A549 (cell line): ENCODE measurements around the gene LYRM2.

Experiments used
- BHLHE40 ChIP-seq: IDR thresholded peaks from 2 replicates; pipeline ENCODE4 v1.6.1; 2012; ENCODE audit warnings: low read depth, low read length, inconsistent platforms
- CTCF ChIP-seq: fragments of >200 bp; sonication (Bioruptor Twin); formaldehyde crosslinking; IDR thresholded peaks from 3 replicates; pipeline ENCODE4 v1.5.1; 2016
- E2F6 ChIP-seq: IDR thresholded peaks from 2 replicates; pipeline ENCODE4 v1.6.1; 2012; ENCODE audit warnings: low read depth, borderline replicate concordance
- EP300 ChIP-seq, 2 experiments: fragments of >200 bp; sonication (Bioruptor Twin); formaldehyde crosslinking; IDR thresholded peaks; 2 replicates in 1 of 2; 3 replicates in 1 of 2; pipeline ENCODE4 v1.6.1; 2016 to 2017
- MAFK ChIP-seq: fragments of 450-650 bp; IDR thresholded peaks from 2 replicates; pipeline ENCODE4 v1.6.1; 2014; ENCODE audit not compliant: partially characterized antibody
- POLR2A ChIP-seq: IDR thresholded peaks from 2 replicates; pipeline ENCODE4 v1.6.1; 2012; ENCODE audit warnings: mild to moderate bottlenecking, low read length
- RCOR1 ChIP-seq: fragments of 150-350 bp; IDR thresholded peaks from 2 replicates; pipeline ENCODE4 v1.6.1; 2014; ENCODE audit warnings: antibody characterized with exemption, low read length, low read depth
- ZNF302 ChIP-seq: fragments of 250-450 bp; sonication (Bioruptor Pico); IDR thresholded peaks from 2 replicates; pipeline ENCODE4 v1.9.0; 2021; ENCODE audit warnings: inconsistent platforms, mild to moderate bottlenecking, moderate library complexity

- TF ChIP-seq ZNF302 (CRISPR knock-in tag) = no peak
- no peak for TF ChIP-seq EP300 (IDR thresholded peaks at IDR 0.05)
- TF ChIP-seq BHLHE40 = no peak
- TF ChIP-seq CTCF = no peak
- no peak for TF ChIP-seq E2F6
- no peak for TF ChIP-seq POLR2A
- no peak for TF ChIP-seq MAFK
- TF ChIP-seq RCOR1 = no peak
Measured at GRCh38 chr6:89542081-89542857, 96.3 kb downstream of the LYRM2 start.
